Chondrocyte (in vitro differentiated cells): ENCODE results near the gene CNOT3. TPM values are rescaled to one million over a fixed set of nuclear protein-coding genes. Genes with fewer than 3 reads are reported as not detected.
A peak's percentile ranks its signal among the peaks of the same experiment; 100 is the strongest.

Experiments used
- DNase-seq: peaks from one replicate; pipeline ENCODE4 v3.0.0; 2021; ENCODE audit warnings: mixed read lengths, low spot score
- H3K27ac Mint-ChIP-seq: one replicate; pipeline ENCODE4 v1.8.0; 2021; ENCODE audit warnings: mild to moderate bottlenecking, moderate library complexity, mixed read lengths; ENCODE audit not compliant: unreplicated experiment
- H3K27me3 Mint-ChIP-seq: 2 replicates; pipeline ENCODE4 v1.8.0; 2021; ENCODE audit warnings: low read depth, mixed read lengths
- H3K36me3 Mint-ChIP-seq: 2 replicates; pipeline ENCODE4 v1.8.0; 2021; ENCODE audit warnings: low read depth, mixed read lengths
- H3K4me1 Mint-ChIP-seq: 2 replicates; pipeline ENCODE4 v1.8.0; 2021; ENCODE audit warnings: low read depth, mild to moderate bottlenecking, mixed read lengths
- H3K4me3 Mint-ChIP-seq: one replicate; pipeline ENCODE4 v1.8.0; 2021; ENCODE audit warnings: mild to moderate bottlenecking, moderate library complexity, mixed read lengths; ENCODE audit not compliant: unreplicated experiment
- H3K9me3 Mint-ChIP-seq: 2 replicates; pipeline ENCODE4 v1.8.0; 2021; ENCODE audit warnings: low read depth, mixed read lengths
- total RNA-seq: library from RNA; stranded (reverse); gene quantifications from 3 replicates; pipeline ENCODE4 v1.2.1, GENCODE V29; 2021
- TF ChIP-seq, protein P1 (sequence below): fragments of 200-600 bp; sonication (generic); IDR thresholded peaks from 2 replicates; pipeline ENCODE4 v1.5.0; 2021; ENCODE audit warnings: antibody characterized with exemption, mild to moderate bottlenecking, moderate library complexity

CNOT3 gene
- total RNA-seq, 1 donor from 2014 or later, result 33.7 TPM

DNA sequence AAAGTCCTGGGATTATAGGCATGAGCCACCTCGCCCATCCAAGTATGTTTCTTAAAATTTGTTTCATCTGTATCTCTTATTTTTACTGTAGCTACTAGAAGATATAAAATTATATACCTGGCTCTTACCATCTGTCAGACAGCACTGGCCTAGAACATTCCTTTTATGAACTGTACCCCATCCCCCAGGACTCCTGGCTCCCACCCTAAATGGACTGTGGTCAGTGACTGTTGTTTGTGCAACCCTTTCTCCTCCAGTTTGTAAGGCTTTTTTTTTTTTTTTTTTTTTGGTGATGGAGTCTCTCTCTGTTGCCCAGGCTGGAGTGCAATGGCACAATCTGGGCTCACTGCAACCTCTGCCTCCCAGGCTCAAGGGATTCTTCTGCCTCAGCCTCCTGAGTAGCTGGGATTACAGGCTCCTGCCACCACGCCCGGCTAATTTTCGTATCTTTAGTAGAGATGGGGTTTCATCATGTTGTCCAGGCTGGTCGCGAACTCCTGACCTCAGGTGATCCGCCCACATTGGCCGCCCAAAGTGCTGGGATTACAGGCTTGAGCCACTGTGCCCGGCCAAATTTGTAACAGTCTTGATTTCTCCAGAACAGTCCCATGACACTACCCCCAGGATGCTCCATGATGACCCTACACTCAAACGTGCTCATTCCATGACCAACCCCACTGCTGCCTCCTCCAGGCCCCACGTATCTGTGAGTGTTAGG lies 32.4 kb upstream of the CNOT3 start:
- DNase-seq, result peak; percentile 47
- Mint-ChIP-seq H3K4me1 (peaks cover 11% of the 10 kb centered on the region), H3K4me3 (no peak overlapping the region), H3K27me3 (no peaks in the 10 kb centered on the region), H3K27ac (no peak overlapping the region), H3K36me3 (peaks cover 13% of the 10 kb centered on the region), H3K9me3 (no peaks in the 10 kb centered on the region)
- TF ChIP-seq, protein P1, sequence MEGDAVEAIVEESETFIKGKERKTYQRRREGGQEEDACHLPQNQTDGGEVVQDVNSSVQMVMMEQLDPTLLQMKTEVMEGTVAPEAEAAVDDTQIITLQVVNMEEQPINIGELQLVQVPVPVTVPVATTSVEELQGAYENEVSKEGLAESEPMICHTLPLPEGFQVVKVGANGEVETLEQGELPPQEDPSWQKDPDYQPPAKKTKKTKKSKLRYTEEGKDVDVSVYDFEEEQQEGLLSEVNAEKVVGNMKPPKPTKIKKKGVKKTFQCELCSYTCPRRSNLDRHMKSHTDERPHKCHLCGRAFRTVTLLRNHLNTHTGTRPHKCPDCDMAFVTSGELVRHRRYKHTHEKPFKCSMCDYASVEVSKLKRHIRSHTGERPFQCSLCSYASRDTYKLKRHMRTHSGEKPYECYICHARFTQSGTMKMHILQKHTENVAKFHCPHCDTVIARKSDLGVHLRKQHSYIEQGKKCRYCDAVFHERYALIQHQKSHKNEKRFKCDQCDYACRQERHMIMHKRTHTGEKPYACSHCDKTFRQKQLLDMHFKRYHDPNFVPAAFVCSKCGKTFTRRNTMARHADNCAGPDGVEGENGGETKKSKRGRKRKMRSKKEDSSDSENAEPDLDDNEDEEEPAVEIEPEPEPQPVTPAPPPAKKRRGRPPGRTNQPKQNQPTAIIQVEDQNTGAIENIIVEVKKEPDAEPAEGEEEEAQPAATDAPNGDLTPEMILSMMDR, result no peak

DNA sequence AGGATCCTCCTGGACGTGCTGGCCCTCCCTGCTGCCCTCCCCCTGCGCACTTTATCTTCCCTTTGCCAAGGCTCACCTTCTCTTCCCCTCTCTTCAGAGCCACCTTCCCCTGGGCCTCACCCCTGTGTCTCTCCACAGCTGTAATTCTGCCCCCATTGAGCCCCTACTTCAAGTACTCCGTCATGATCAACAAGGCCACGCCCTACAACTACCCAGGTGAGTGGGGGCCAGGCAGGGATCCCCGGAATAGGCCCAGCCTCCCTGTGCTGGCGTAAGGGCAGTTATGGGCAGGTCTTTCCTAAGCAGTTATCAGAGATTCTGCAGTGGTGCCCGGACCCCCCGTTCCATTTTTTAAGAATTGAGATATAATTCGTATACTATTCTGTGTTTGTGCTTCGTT lies 31.8 kb upstream of the CNOT3 start:
- Mint-ChIP-seq H3K27me3 (no peaks in the 10 kb centered on the region), H3K27ac (no peak overlapping the region), H3K36me3 (peaks cover 17% of the 10 kb centered on the region), H3K4me3 (no peak overlapping the region), H3K9me3 (no peaks in the 10 kb centered on the region), H3K4me1 (peaks cover 11% of the 10 kb centered on the region)
- TF ChIP-seq, protein P1, result no peak
- DNase-seq, result peak; percentile 59

DNA sequence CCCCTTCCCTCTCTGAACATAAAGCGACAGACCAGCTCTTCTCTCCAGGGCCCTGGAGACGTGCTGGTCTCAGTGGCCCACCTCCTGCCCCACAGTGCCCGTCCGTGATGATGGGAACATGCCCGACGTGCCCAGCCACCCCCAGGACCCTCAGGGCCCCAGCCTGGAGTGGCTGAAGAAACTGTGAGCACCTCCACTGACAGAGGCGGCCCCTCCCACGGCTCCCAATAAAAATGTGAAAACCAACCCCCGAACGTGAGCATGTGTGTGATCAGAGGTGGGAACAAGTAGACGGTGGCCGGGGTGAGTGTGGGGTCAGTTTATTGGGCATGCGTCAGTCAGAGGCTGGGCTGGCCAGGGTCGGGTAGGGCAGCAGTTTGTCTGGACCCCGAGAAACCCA lies 30.8 kb upstream of the CNOT3 start:
- Mint-ChIP-seq H3K4me1 (peaks cover 11% of the 10 kb centered on the region), H3K36me3 (peaks cover 19% of the 10 kb centered on the region), H3K9me3 (no peaks in the 10 kb centered on the region), H3K4me3 (no peak overlapping the region), H3K27me3 (no peaks in the 10 kb centered on the region), H3K27ac (no peak overlapping the region)
- peak; percentile 70 for DNase-seq
- TF ChIP-seq, protein P1, result no peak

DNA sequence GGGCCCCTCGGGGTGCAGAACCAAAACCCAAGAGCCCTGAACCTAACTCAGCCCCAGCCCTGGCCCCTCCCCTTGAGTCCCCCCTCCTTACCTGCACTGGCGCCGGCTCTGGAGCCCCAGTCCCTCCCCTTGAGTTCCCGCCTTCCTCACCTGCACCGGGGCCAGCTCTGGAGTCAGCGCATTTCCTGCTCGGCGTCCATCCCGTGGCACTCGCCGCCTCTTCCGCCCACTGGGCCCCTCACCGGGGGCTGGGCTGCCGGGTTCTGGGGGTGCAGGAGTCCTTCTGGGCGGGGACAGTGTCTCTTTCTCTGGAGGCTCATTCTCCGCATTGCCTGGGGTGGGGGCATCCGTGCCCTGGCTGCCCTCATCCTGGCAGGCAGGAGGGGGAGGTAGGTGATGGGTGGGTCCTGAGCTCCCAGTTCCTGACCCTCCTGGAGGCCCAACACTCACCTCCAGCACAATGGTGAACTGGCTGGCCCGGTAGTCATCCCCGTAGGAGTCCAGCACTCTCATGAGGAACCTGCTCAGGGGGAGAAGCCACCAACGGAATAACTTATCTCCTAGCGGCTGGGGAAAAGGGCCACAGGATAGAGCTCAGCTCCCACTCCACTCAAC lies 29.6 kb upstream of the CNOT3 start:
- TF ChIP-seq, protein P1, result no peak
- no peaks in the 10 kb centered on the region for H3K27me3 Mint-ChIP-seq
- H3K36me3 Mint-ChIP-seq, result peaks cover 19% of the 10 kb centered on the region
- no peak overlapping the region for H3K27ac Mint-ChIP-seq
- H3K9me3 Mint-ChIP-seq, result no peaks in the 10 kb centered on the region
- no peak overlapping the region for H3K4me3 Mint-ChIP-seq
- H3K4me1 Mint-ChIP-seq, result peaks cover 5% of the 10 kb centered on the region
- peak; percentile 62 for DNase-seq

DNA sequence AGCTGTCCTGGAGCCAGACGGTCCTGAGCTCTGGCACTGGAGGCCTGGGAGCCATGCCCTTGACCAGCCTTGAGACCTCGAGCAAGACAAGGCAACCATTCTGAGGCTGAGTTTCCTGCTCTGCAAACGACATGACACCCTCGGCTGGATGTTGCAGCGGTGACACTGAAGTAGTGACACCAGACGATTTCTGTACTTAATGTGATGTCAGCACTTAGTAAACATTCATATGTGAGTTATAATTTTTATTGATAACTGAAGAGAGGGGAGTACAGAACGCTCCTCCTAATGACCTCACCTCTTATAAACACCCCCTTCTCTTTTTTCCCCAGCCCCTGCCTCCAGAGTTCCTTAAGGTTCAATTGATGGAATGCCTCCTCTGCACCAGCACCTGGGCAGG lies 29.1 kb upstream of the CNOT3 start:
- H3K4me1 Mint-ChIP-seq, result peaks cover 3% of the 10 kb centered on the region
- DNase-seq, result no peak
- H3K36me3 Mint-ChIP-seq, result peaks cover 19% of the 10 kb centered on the region
- no peak overlapping the region for H3K27ac Mint-ChIP-seq
- H3K4me3 Mint-ChIP-seq, result no peak overlapping the region
- H3K27me3 Mint-ChIP-seq, result no peaks in the 10 kb centered on the region
- no peaks in the 10 kb centered on the region for H3K9me3 Mint-ChIP-seq
- TF ChIP-seq, protein P1, result no peak
